Measurements from ENCODE around the gene CDK18. TPM values are rescaled to one million over a fixed set of nuclear protein-coding genes. Genes with fewer than 3 reads are reported as not detected.

Gene CDK18
- total RNA-seq, 1 experiment from 2014 or later = 38.5 TPM

DNA sequence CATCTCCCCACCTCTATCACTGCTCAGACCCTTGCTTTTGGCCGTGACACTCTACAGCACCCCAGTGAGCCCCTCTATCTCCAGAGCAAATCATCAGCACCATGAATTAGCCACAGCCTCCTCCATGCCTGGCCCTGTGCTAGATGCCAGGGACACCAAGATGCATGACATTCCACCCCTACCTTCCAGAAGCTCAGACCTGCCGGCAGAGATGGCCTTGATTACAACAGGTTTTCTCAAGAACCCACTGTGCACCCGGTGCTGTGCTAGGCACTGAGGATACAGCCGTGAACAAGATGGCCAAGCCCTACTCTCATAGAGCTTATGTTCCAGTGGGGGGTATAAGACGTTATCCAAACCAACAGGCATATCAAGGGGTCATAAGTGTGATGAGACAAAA is 30.6 kb downstream of the CDK18 start:
- no peak overlapping the region for H3K56ac ChIP-seq (ENCODE audit: insufficient read length, low read depth, low read length)
- H4K20me1 ChIP-seq (ENCODE audit: control insufficient read depth, insufficient read depth, insufficient read length) = no peaks in the 10 kb centered on the region
- no peaks in the 10 kb centered on the region for H3K79me2 ChIP-seq (ENCODE audit: insufficient read depth, low read length)
- H3T11ph ChIP-seq (ENCODE audit: low read length) = no peak overlapping the region
- no peak overlapping the region for H2BK15ac ChIP-seq (ENCODE audit: low read depth, low read length)
- DNase-seq = no peak
- no peak overlapping the region for H4K91ac ChIP-seq (ENCODE audit: insufficient read length, low read depth, low read length)
- H3K23ac ChIP-seq (ENCODE audit: insufficient read length, low read depth, low read length) = no peak overlapping the region
- H2BK20ac ChIP-seq (ENCODE audit: low read depth, low read length, poor library complexity, severe bottlenecking) = no peak overlapping the region
- peaks cover 6 to 18% of the 10 kb centered on the region in 2 experiments for H3K4me1 Mint-ChIP-seq
- H3K14ac ChIP-seq (ENCODE audit: insufficient read depth, low read length) = no peak overlapping the region
- WGBS (ENCODE audit: extremely low coverage, insufficient read length, low lambda C conversion rate) = no CpG with 5 or more reads among the region's 5 CpGs
- H3K9ac ChIP-seq (ENCODE audit: extremely low read depth, insufficient read length, low read length) = no peak overlapping the region
- no peaks in the 10 kb centered on the region for H3K4me1 ChIP-seq (ENCODE audit: insufficient read depth, low read length)
- no peak overlapping the region for H2AK5ac ChIP-seq (ENCODE audit: insufficient read length, low read length)
- peaks cover 11 to 28% (median 17%) of the 10 kb centered on the region in 3 experiments; a peak in 6 of 7 replicates for H3K36me3 Mint-ChIP-seq (ENCODE audit: insufficient read depth in 1 of 3, low read depth in 3 of 3)
- no peak overlapping the region for H3K18ac ChIP-seq (ENCODE audit: insufficient read length, low read depth, low read length)
- no peak overlapping the region for H2BK5ac ChIP-seq (ENCODE audit: insufficient read length, low read length)
- TF ChIP-seq, protein P1, sequence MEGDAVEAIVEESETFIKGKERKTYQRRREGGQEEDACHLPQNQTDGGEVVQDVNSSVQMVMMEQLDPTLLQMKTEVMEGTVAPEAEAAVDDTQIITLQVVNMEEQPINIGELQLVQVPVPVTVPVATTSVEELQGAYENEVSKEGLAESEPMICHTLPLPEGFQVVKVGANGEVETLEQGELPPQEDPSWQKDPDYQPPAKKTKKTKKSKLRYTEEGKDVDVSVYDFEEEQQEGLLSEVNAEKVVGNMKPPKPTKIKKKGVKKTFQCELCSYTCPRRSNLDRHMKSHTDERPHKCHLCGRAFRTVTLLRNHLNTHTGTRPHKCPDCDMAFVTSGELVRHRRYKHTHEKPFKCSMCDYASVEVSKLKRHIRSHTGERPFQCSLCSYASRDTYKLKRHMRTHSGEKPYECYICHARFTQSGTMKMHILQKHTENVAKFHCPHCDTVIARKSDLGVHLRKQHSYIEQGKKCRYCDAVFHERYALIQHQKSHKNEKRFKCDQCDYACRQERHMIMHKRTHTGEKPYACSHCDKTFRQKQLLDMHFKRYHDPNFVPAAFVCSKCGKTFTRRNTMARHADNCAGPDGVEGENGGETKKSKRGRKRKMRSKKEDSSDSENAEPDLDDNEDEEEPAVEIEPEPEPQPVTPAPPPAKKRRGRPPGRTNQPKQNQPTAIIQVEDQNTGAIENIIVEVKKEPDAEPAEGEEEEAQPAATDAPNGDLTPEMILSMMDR (conservative IDR thresholded peaks at IDR 0.05) = no peak
- no peaks in the 10 kb centered on the region for H3K9me3 ChIP-seq (ENCODE audit: control insufficient read depth, low read depth, low read length)
- no peak overlapping the region for H2BK120ac ChIP-seq (ENCODE audit: low read depth, low read length, poor library complexity, severe bottlenecking)
- no peak overlapping the region for H4K5ac ChIP-seq (ENCODE audit: insufficient read length, low read depth, low read length)
- no peak overlapping the region for H3K4me3 Mint-ChIP-seq
- H3K23me2 ChIP-seq (ENCODE audit: insufficient read length, low read depth, low read length, poor library complexity, severe bottlenecking) = no peaks in the 10 kb centered on the region
- H3K4me2 ChIP-seq (ENCODE audit: insufficient read depth, insufficient read length, low read length) = no peak overlapping the region
- H3K79me1 ChIP-seq (ENCODE audit: insufficient read depth, low read depth, low read length, poor library complexity, severe bottlenecking) = no peaks in the 10 kb centered on the region
- no peak overlapping the region for H3K27ac ChIP-seq (ENCODE audit: insufficient read length, low read depth, low read length)
- no peak overlapping the region for H2AFZ ChIP-seq (ENCODE audit: low read length)
- H3K27me3 ChIP-seq (ENCODE audit: insufficient read depth, low read length) = no peaks in the 10 kb centered on the region; the same call in 1 of the 2 replicates
- no peak overlapping the region for H3K4ac ChIP-seq (ENCODE audit: low read depth, low read length)
- H4K8ac ChIP-seq (replicated peaks; ENCODE audit: insufficient read length, low read depth, low read length) = no peak overlapping the region
- H3K27me3 Mint-ChIP-seq (ENCODE audit: low read depth) = peaks cover 63% of the 10 kb centered on the region
- no peak overlapping the region for H3K27ac Mint-ChIP-seq
- no peaks in the 10 kb centered on the region for H3K9me3 Mint-ChIP-seq
- H2BK12ac ChIP-seq (ENCODE audit: insufficient read length, low read depth, low read length) = no peak overlapping the region
